ENCODE data around the gene MORN1. TPM values are rescaled to one million over a fixed set of nuclear protein-coding genes. Genes with fewer than 3 reads are reported as not detected.

The MORN1 gene
- total and polyA plus RNA-seq, 2 of the 4 experiments (the other 2 are of a cell fraction) = 3.0 to 4.2 TPM

DNA sequence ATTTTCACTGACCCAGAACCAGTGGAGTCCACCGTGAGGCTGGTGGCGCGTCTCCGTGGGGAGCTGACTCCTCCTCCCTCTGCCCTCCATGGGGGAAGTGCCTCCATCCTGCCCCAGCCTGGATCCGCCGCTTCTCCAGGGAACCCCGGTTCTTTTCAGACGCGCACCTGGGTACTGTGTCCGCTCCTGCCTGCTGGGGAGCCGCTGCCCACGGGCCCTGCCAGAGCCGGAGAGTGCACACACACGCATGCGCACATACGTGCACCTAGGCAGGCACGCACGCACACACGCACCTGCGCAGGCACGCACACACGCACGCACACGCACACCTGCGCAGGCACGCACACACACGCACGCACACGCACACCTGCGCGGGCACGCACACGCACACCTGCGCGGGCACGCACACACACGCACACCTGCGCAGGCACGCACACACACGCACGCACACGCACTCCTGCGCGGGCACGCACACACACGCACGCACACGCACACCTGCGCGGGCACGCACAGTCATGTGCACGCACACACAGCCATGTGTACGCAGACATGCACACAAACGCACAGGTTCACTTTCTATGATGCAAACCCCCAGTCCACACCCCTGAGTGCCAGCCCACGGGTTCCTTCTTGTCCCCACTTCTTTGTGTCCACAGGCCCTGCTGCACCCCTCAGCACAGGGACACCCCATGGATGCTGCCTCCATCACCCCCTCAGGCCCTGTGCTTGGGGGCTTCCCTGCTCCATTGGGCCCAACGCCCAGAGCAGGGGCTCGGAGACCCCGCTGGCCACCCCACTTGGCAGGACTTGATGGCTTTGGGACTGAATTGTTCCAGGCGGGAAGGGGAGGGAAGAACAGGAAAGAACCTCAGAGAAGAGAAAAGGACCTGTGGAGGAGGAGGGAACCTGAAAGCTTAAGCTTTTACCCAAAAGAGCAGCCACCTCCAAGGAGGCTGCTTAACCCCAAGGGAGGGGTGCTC is 42.7 kb downstream of the MORN1 start:
- POLR2A ChIA-PET (ENCODE audit: unreplicated experiment) = no interaction called here
- Histone ChIP-seq H2BK5ac (ENCODE audit: low read depth, low read length, poor library complexity, severe bottlenecking) (no peak overlapping the region), H3K4ac (ENCODE audit: low read depth, low read length) (no peak overlapping the region), H2BK15ac (ENCODE audit: low read depth, low read length) (no peak overlapping the region), H3K14ac (replicated peaks; ENCODE audit: low read depth, low read length) (no peak overlapping the region), H3K27ac (ENCODE audit: insufficient read depth, low read length) (no peak overlapping the region), H3K18ac (ENCODE audit: low read depth, low read length) (no peak overlapping the region), H3K4me1 (ENCODE audit: control insufficient read depth, insufficient read depth, low read length) (no peaks in the 10 kb centered on the region), H3K79me1 (ENCODE audit: low read depth in 1 of 2, low read length in 2 of 2) (no peaks in the 10 kb centered on the region), H3K9me1 (ENCODE audit: insufficient read depth, low read length) (no peaks in the 10 kb centered on the region), H3K27me3 (ENCODE audit: control insufficient read depth, insufficient read depth, low read length) (no peaks in the 10 kb centered on the region), H3K56ac (ENCODE audit: extremely low read depth, insufficient read depth, low read length) (no peak overlapping the region), H3K23ac (ENCODE audit: low read depth, low read length) (no peak overlapping the region), H3K4me2 (ENCODE audit: low read depth, low read length) (no peak overlapping the region), H3K36me3 (ENCODE audit: control insufficient read depth, insufficient read depth, low read length) (no peaks in the 10 kb centered on the region), H2AK5ac (ENCODE audit: low read depth, low read length) (no peak overlapping the region), H2AK9ac (replicated peaks; ENCODE audit: low read depth, low read length, poor library complexity) (no peak overlapping the region), H3K4me3 (ENCODE audit: insufficient read depth, low read depth, low read length) (no peak overlapping the region), H2BK120ac (ENCODE audit: low read depth, low read length) (no peak overlapping the region), H4K5ac (ENCODE audit: low read depth, low read length) (no peak overlapping the region), H3K9ac (ENCODE audit: low read depth, low read length) (no peak overlapping the region), H2AFZ (replicated peaks; ENCODE audit: low read length, poor library complexity) (no peak overlapping the region), H3K9me3 (ENCODE audit: control insufficient read depth, insufficient read depth, low read length) (no peaks in the 10 kb centered on the region), H4K20me1 (ENCODE audit: insufficient read depth, low read length) (no peaks in the 10 kb centered on the region), H2BK20ac (ENCODE audit: low read depth, low read length) (no peak overlapping the region), H4K8ac (ENCODE audit: low read depth in 2 of 2, low read length in 2 of 2) (no peak overlapping the region), H4K91ac (ENCODE audit: insufficient read depth, low read depth, low read length) (no peak overlapping the region)
- no peak for TF ChIP-seq RAD21 (IDR thresholded peaks at IDR 0.05; ENCODE audit: low read length)
- CTCF ChIA-PET = no interaction called here
- no TSS peak for BruUV-seq (replicated peaks)
- WGBS, 2 experiments (ENCODE audit: extremely low coverage in 2 of 2, insufficient read length in 1 of 2) = 95% methylated on average over 40 of the region's 59 CpGs; no CpG with 5 or more reads in 1 of the 2 experiments
- in situ Hi-C loops (cut with MboI; ENCODE audit: low sequenced_read_pairs) = no loop called here
- ATAC-seq (ENCODE audit: low read depth) = no peak
- no peak for DNase-seq
- dilution Hi-C loops (cut with HindIII; ENCODE audit: low sequenced_read_pairs, unreplicated experiment) = no loop called here
- intact Hi-C loops (cut with micrococcal nuclease) = no loop called here

Data from IMR-90 (cell line).